Measurements from ENCODE around the gene IRGC. TPM values are rescaled to one million over a fixed set of nuclear protein-coding genes. Genes with fewer than 3 reads are reported as not detected.

The IRGC gene
- total RNA-seq, 4 donors from 2014 or later: not detected

DNA sequence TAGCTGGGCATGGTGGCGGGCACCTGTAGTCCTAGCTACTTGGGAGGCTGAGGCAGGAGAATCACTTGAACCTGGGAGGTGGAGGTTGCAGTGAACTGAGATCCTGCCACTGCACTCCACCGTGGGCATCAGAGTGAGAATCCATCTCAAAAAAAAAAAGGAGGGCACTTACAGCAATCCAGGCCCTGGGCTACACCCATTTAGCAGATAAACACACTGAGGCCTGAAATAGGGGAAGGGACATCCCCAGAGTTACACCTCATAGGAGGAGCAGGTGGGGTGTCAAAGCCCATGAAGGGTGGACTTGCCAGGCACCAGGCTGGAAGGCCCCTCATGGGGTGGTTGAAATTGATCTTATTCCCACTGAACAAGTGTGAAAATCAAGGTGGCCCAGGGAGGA, 32.0 kb upstream of the IRGC start:
- intact Hi-C loops (cut with DNase I; ENCODE audit: low total_unique reads): no loop called here
- H3K36me3 ChIP-seq: no peaks in the 10 kb centered on the region
- H3K27ac ChIP-seq: no peak overlapping the region
- H3K9me3 ChIP-seq: no peaks in the 10 kb centered on the region
- H3K4me1 ChIP-seq: no peaks in the 10 kb centered on the region
- TF ChIP-seq CTCF (IDR thresholded peaks at IDR 0.05 in 4 of 5, conservative IDR thresholded peaks at IDR 0.05 in 1 of 5) (no peak), POLR2A (IDR thresholded peaks at IDR 0.05) (no peak)
- no peak overlapping the region for H3K4me3 ChIP-seq
- ATAC-seq (no peak), DNase-seq (no peak)
- in situ Hi-C loops (cut with MboI; ENCODE audit: low sequenced_read_pairs in 4 of 4): no loop called here
- H3K27me3 ChIP-seq: no peaks in the 10 kb centered on the region

DNA sequence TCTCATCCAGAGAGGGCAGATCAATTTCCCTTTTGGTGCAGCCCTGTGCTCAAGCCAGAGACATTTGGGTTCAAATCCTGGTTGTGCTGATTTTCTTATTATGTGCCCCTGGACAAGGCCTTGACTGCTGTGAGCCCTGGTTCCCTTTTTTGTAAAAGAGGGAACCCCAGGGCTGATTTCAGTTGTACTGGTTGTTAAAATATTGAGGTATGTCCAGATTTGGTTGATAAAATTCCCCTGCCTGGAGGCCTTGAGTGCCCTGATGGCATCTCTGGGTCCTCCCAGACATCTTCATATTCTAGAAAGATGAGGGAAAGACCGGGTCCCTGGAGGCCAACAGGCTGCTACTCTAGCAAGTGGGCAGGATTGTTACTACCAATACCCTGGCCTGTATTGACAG, 31.6 kb upstream of the IRGC start:
- ATAC-seq: no peak
- in situ Hi-C loops (cut with MboI; ENCODE audit: low sequenced_read_pairs in 4 of 4): no loop called here

DNA sequence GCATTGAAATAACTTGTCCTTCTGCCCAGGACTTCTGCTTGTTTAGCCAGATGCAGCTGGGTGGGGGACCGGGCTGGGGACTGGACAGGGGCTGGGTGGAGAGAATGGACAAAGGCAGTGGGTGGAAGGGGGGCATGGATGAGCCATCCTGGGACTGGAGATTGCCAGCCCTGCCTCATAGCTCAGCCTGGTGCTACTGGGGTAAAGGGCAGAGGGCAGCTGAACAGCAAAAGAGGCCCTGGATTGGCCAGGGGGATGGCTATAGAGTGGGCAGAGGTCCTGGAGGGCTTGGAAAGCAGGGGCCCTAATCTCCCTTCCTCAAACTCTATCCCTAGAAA, 28.2 kb upstream of the IRGC start:
- TF ChIP-seq CTCF (IDR thresholded peaks at IDR 0.05 in 4 of 5, conservative IDR thresholded peaks at IDR 0.05 in 1 of 5): no peak
- no peak for TF ChIP-seq POLR2A (IDR thresholded peaks at IDR 0.05)
- Histone ChIP-seq H3K27ac (no peak overlapping the region), H3K4me1 (no peaks in the 10 kb centered on the region), H3K4me3 (no peak overlapping the region), H3K36me3 (no peaks in the 10 kb centered on the region), H3K9me3 (peaks cover 3 to 12% (median 6%) of the 10 kb centered on the region in 3 donors), H3K27me3 (peaks cover 0 to 4% (median 0%) of the 10 kb centered on the region in 3 donors)
- intact Hi-C loops (cut with DNase I; ENCODE audit: low total_unique reads): no loop called here
- DNase-seq: no peak
- no peak for ATAC-seq
- in situ Hi-C loops (cut with MboI; ENCODE audit: low sequenced_read_pairs in 4 of 4): no loop called here

More for the DNA sequence above, 31.6 kb upstream of the IRGC start:
- no peaks in the 10 kb centered on the region for H3K9me3 ChIP-seq
- H3K4me1 ChIP-seq: no peaks in the 10 kb centered on the region
- intact Hi-C loops (cut with DNase I; ENCODE audit: low total_unique reads): no loop called here
- no peak overlapping the region for H3K4me3 ChIP-seq
- H3K27me3 ChIP-seq: no peaks in the 10 kb centered on the region
- no peaks in the 10 kb centered on the region for H3K36me3 ChIP-seq
- no peak for DNase-seq
- TF ChIP-seq POLR2A (IDR thresholded peaks at IDR 0.05) (no peak), CTCF (IDR thresholded peaks at IDR 0.05 in 4 of 5, conservative IDR thresholded peaks at IDR 0.05 in 1 of 5) (no peak)
- H3K27ac ChIP-seq: no peak overlapping the region

DNA sequence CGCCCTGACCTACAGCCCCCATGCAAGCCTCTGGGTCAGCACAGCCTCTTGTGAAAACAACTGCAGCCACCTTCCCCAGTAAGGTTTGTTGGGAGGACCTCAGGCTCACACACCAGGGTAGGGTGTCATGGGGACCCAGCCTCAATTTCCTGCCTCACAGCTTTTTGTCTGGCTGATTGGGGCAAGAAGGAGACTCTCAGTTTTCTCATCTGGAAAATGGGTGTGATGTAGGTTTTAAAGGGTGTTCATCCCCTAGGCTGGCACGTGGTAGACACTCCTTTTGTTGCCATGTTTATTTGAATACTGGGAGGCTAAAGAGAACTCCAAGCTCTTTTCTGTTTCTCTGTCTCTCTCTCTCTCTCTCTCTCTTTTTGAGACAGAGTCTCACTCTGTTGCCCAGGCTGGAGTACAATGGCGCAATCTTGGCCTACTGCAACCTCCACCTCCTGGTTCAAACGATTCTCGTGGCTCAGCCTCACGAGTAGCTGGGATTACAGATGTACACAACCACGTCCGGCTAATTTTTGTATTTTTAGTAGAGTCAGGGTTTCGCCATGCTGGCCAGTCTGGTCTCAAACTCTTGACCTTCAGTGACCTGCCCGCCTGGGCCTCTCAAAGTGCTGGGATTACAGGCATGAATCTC, 27.7 kb upstream of the IRGC start:
- H3K27ac ChIP-seq: no peak overlapping the region
- TF ChIP-seq CTCF (IDR thresholded peaks at IDR 0.05 in 4 of 5, conservative IDR thresholded peaks at IDR 0.05 in 1 of 5) (no peak), POLR2A (IDR thresholded peaks at IDR 0.05) (no peak)
- intact Hi-C loops (cut with DNase I; ENCODE audit: low total_unique reads): no loop called here
- in situ Hi-C loops (cut with MboI; ENCODE audit: low sequenced_read_pairs in 4 of 4): no loop called here
- no peak for DNase-seq
- ATAC-seq: no peak
- H3K36me3 ChIP-seq: no peaks in the 10 kb centered on the region
- peaks cover 0 to 4% (median 0%) of the 10 kb centered on the region in 3 donors for H3K27me3 ChIP-seq
- no peaks in the 10 kb centered on the region for H3K4me1 ChIP-seq
- H3K9me3 ChIP-seq: peaks cover 3 to 12% (median 6%) of the 10 kb centered on the region in 3 donors
- no peak overlapping the region for H3K4me3 ChIP-seq

DNA sequence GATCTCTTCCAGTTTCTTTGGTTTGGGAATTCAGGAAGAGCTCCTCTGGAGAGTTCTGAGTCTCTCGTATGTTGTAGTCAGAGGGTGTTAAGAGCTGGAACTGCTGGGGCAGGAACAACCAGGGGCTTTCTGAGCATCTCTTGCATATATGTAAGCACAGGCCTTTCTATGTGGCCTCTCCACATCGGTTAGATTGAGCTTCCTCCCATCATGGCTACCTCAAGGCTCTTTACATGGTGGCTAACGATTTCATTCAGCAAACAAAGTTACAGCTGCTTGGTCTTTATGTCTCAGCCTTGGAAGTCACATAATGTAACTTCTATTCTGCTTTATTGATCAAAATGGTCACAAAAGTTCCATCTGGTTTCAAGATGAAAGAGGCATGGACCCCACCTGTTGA, 25.4 kb upstream of the IRGC start:
- H3K4me1 ChIP-seq: no peaks in the 10 kb centered on the region
- intact Hi-C loops (cut with DNase I; ENCODE audit: low total_unique reads) (no loop called here), in situ Hi-C loops (cut with MboI; ENCODE audit: low sequenced_read_pairs in 4 of 4) (no loop called here)
- TF ChIP-seq POLR2A (IDR thresholded peaks at IDR 0.05) (no peak), CTCF (IDR thresholded peaks at IDR 0.05 in 4 of 5, conservative IDR thresholded peaks at IDR 0.05 in 1 of 5) (no peak)
- H3K4me3 ChIP-seq: no peak overlapping the region
- no peaks in the 10 kb centered on the region for H3K36me3 ChIP-seq
- peaks cover 3 to 12% (median 6%) of the 10 kb centered on the region in 3 donors for H3K9me3 ChIP-seq
- peaks cover 0 to 4% (median 0%) of the 10 kb centered on the region in 3 donors for H3K27me3 ChIP-seq
- no peak for ATAC-seq
- no peak for DNase-seq
- H3K27ac ChIP-seq: no peak overlapping the region
